RWPE2 (cell line): Measurements from ENCODE around the gene AMACR.

Source experiments
- ATAC-seq: fragments of 200-7000 bp; cut with Tn5 transposase; 3 replicates; pipeline ENCODE4 v1.9.1; 2021; ENCODE audit warnings: low read depth
- DNase-seq: peaks from one replicate; pipeline ENCODE4 v3.0.0-alpha.2; 2020; ENCODE audit warnings: low spot score
- H3K27ac ChIP-seq: fragments of 450-650 bp; 2 replicates; pipeline ENCODE4 v1.5.1; 2017; ENCODE audit warnings: mild to moderate bottlenecking; ENCODE audit not compliant: poor library complexity, severe bottlenecking
- H3K27me3 ChIP-seq: fragments of 250-450 bp; sonication (Bioruptor Pico); 2 replicates; pipeline ENCODE4 v1.5.1; 2021; ENCODE audit warnings: mild to moderate bottlenecking, moderate library complexity; ENCODE audit not compliant: insufficient read depth, poor library complexity, severe bottlenecking
- H3K36me3 ChIP-seq: fragments of 250-450 bp; sonication (Bioruptor Pico); 2 replicates; pipeline ENCODE4 v1.5.1; 2020; ENCODE audit warnings: low read depth, mild to moderate bottlenecking, moderate library complexity
- H3K4me1 ChIP-seq: fragments of 250-450 bp; sonication (Bioruptor Pico); 2 replicates; pipeline ENCODE4 v1.5.1; 2021; ENCODE audit warnings: mild to moderate bottlenecking, moderate library complexity; ENCODE audit not compliant: insufficient read depth, poor library complexity, severe bottlenecking
- H3K4me3 ChIP-seq: fragments of 250-450 bp; sonication (Bioruptor Pico); 2 replicates; pipeline ENCODE4 v1.5.1; 2021; ENCODE audit warnings: mild to moderate bottlenecking, moderate library complexity; ENCODE audit not compliant: severe bottlenecking
- H3K9me3 ChIP-seq: fragments of 250-450 bp; sonication (Bioruptor Pico); 2 replicates; pipeline ENCODE4 v1.5.1; 2021; ENCODE audit warnings: mild to moderate bottlenecking, moderate library complexity; ENCODE audit not compliant: severe bottlenecking
- TF ChIP-seq, protein P1 (sequence below): fragments of 450-650 bp; IDR thresholded peaks from one replicate; pipeline ENCODE4 v1.5.1; 2017; ENCODE audit warnings: mild to moderate bottlenecking, moderate library complexity; ENCODE audit not compliant: poor library complexity, severe bottlenecking

The AMACR gene

DNA sequence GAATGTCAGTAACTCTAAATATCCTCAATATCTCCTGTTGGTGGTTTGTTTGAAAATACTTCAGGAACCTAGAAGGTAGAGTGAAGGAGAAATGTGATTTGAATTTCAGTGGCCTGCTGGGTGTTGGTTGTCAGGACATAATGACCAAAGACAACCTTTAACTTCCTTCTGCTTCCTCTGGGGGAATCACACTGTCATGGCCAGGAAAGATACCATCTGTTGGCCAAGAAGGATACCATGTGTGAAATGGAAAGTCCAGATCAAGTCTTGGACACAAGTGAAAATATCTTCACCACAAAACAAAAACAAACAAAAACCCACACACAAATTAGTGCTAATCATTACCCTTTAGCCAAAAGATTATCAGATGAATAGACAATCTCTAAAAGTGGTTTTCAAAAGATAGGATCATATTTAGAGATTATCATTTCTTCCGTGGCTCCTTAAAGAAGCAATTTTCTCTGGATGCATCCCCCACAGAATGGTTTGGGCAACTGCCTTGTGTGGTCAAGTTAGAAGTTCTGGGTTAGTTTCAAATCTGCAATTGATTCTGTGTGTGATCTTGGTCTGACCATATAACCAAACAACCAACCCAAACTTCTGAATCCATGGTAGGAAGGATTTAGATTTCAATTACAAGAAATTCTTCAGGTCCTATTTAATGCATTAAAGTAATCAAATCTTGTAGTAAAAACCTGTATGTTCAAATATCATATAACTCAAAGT is 33.6 kb upstream of the AMACR start:
- Histone ChIP-seq H3K9me3 (no peaks in the 10 kb centered on the region), H3K36me3 (no peaks in the 10 kb centered on the region), H3K4me3 (no peak overlapping the region), H3K4me1 (peaks cover 7% of the 10 kb centered on the region), H3K27ac (no peak overlapping the region), H3K27me3 (no peaks in the 10 kb centered on the region)
- TF ChIP-seq, protein P1, sequence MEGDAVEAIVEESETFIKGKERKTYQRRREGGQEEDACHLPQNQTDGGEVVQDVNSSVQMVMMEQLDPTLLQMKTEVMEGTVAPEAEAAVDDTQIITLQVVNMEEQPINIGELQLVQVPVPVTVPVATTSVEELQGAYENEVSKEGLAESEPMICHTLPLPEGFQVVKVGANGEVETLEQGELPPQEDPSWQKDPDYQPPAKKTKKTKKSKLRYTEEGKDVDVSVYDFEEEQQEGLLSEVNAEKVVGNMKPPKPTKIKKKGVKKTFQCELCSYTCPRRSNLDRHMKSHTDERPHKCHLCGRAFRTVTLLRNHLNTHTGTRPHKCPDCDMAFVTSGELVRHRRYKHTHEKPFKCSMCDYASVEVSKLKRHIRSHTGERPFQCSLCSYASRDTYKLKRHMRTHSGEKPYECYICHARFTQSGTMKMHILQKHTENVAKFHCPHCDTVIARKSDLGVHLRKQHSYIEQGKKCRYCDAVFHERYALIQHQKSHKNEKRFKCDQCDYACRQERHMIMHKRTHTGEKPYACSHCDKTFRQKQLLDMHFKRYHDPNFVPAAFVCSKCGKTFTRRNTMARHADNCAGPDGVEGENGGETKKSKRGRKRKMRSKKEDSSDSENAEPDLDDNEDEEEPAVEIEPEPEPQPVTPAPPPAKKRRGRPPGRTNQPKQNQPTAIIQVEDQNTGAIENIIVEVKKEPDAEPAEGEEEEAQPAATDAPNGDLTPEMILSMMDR: no peak
- DNase-seq: no peak
- ATAC-seq: no peak

DNA sequence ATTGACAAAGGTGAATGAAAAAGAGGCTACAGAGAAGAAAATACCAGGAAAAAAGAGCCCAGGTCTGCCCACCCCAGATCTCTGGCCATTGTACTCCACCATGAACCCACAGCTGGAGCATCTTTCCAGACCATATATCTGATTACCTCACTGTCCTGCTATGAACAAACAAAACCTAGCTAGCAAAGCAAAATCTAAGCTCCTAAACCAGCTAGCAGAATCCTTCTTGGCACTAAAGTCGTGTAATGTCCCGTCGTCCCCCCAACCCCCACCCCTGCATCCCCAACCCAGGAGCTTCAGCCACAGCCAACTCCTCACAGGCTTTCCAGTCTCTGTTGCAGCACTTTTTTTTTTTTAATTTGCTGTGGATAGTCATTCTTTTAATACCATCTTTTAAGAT is 32.6 kb upstream of the AMACR start:
- ATAC-seq (no peak), DNase-seq (no peak)
- no peaks in the 10 kb centered on the region for H3K36me3 ChIP-seq

GRCh38 chr5:34039398-34040157 is 31.7 kb upstream of the AMACR start:
- H3K4me3 ChIP-seq: no peak overlapping the region
- no peaks in the 10 kb centered on the region for H3K4me1 ChIP-seq
- DNase-seq (no peak), ATAC-seq (no peak)
- H3K9me3 ChIP-seq: no peaks in the 10 kb centered on the region
- TF ChIP-seq, protein P1: no peak
- H3K36me3 ChIP-seq: no peaks in the 10 kb centered on the region
- H3K27me3 ChIP-seq: no peaks in the 10 kb centered on the region
- no peak overlapping the region for H3K27ac ChIP-seq

More for the DNA sequence above, 32.6 kb upstream of the AMACR start:
- no peak overlapping the region for H3K27ac ChIP-seq
- no peaks in the 10 kb centered on the region for H3K9me3 ChIP-seq
- TF ChIP-seq, protein P1: no peak
- no peak overlapping the region for H3K4me3 ChIP-seq
- peaks cover under 1% of the 10 kb centered on the region for H3K4me1 ChIP-seq
- H3K27me3 ChIP-seq: no peaks in the 10 kb centered on the region

DNA sequence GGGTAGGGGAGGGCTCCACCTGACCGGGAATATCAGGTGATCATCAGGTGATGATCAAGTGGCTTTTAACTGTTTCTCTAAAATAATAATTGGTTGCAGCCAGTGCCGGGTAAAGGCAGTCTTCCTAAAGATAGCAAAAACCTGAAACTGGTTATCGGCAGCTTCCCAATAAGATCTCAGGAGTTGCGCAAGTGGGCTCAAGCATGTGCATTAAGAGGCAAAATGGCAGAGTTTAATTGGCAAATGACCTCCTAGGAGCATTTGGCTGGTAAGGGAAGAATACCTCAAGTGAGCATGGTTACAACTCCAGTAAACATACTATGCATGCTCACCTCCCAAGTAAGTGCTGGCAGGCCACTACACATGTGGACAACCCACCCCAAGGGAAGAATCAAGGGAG is 31.0 kb upstream of the AMACR start:
- TF ChIP-seq, protein P1: no peak
- no peaks in the 10 kb centered on the region for H3K27me3 ChIP-seq
- ATAC-seq (no peak), DNase-seq (no peak)
- H3K27ac ChIP-seq: no peak overlapping the region
- no peak overlapping the region for H3K4me3 ChIP-seq
- H3K36me3 ChIP-seq: no peaks in the 10 kb centered on the region
- no peaks in the 10 kb centered on the region for H3K9me3 ChIP-seq
- no peaks in the 10 kb centered on the region for H3K4me1 ChIP-seq

DNA sequence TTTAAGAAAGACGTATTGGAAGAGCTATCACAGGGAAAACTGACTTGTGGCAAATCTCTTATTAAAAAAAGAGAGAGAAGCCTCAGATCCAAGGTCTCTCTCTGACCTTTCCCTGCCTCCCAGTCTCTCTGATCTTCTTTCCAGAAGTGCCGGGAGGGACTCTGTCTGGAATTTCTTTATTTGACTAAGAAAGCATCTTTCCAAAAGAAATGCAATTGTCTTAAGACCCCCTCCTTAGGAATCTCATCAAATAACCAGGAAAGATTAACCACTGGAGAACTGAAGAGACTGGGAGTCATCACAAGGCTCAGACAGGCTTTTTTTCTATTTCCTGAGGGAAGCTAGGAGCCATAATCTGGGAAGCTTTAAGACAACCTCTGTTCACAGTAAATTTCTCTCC is 30.5 kb upstream of the AMACR start:
- H3K4me1 ChIP-seq: no peaks in the 10 kb centered on the region
- DNase-seq (no peak), ATAC-seq (no peak)
- no peaks in the 10 kb centered on the region for H3K9me3 ChIP-seq
- no peaks in the 10 kb centered on the region for H3K36me3 ChIP-seq
- no peak overlapping the region for H3K27ac ChIP-seq
- TF ChIP-seq, protein P1: no peak
- H3K4me3 ChIP-seq: no peak overlapping the region
- no peaks in the 10 kb centered on the region for H3K27me3 ChIP-seq
